HepG2 (cell line): ENCODE results near the gene LMNA. TPM values are rescaled to one million over a fixed set of nuclear protein-coding genes. Genes with fewer than 3 reads are reported as not detected.

Experiments used
- CHD4 ChIP-seq: fragments of 200-600 bp; sonication (generic); IDR thresholded peaks from 2 replicates; pipeline ENCODE4 v1.7.0; 2017; ENCODE audit warnings: mild to moderate bottlenecking, low read length, borderline replicate concordance
- EP300 ChIP-seq, 3 experiments: sonication (generic) in 1 of 3; formaldehyde crosslinking in 1 of 3; IDR thresholded peaks; 2 replicates each; pipeline versions ENCODE4 v1.5.1 to v1.6.1; 2011 to 2020; ENCODE audit warnings: low read depth in 2 of 3, low read length in 2 of 3, borderline replicate concordance in 1 of 3, improper control_type of control experiment in 1 of 3, mild to moderate bottlenecking in 1 of 3, missing genetic modification reagents in 1 of 3, moderate library complexity in 1 of 3
- HOXA5 ChIP-seq: sonication (generic); formaldehyde crosslinking; IDR thresholded peaks from 2 replicates; pipeline ENCODE4 v1.4.0; 2020; ENCODE audit warnings: missing genetic modification reagents
- IRF2 ChIP-seq: IDR thresholded peaks from 2 replicates; pipeline ENCODE4 v1.6.1; 2018; ENCODE audit warnings: missing genetic modification reagents, missing compliant biosample characterization
- JUN ChIP-seq: sonication (generic); formaldehyde crosslinking; IDR thresholded peaks from 2 replicates; pipeline ENCODE4 v1.4.0; 2020; ENCODE audit warnings: mild to moderate bottlenecking, missing genetic modification reagents
- KLF15 ChIP-seq: sonication (generic); formaldehyde crosslinking; IDR thresholded peaks from 2 replicates; pipeline ENCODE4 v1.8.1; 2023; ENCODE audit warnings: borderline replicate concordance, mild to moderate bottlenecking, inconsistent platforms, missing genetic modification reagents, mixed read lengths
- NCOA2 ChIP-seq: sonication (generic); formaldehyde crosslinking; IDR thresholded peaks from 2 replicates; pipeline ENCODE4 v1.8.0; 2022; ENCODE audit warnings: inconsistent platforms
- NFE2 ChIP-seq: sonication (generic); formaldehyde crosslinking; IDR thresholded peaks from 2 replicates; pipeline ENCODE4 v1.4.0; 2020; ENCODE audit warnings: missing genetic modification reagents
- RBFOX2 ChIP-seq: fragments of 200-400 bp; formaldehyde crosslinking; IDR thresholded peaks from 2 replicates; pipeline ENCODE4 v1.6.1; 2017; ENCODE audit warnings: low read depth, mild to moderate bottlenecking, low read length
- SUZ12 ChIP-seq: fragments of 150-350 bp; IDR thresholded peaks from 2 replicates; pipeline ENCODE4 v1.6.1; 2014; ENCODE audit warnings: low read depth, low read length
- TBX2 ChIP-seq: sonication (generic); formaldehyde crosslinking; IDR thresholded peaks from 2 replicates; pipeline ENCODE4 v1.5.0; 2020; ENCODE audit warnings: missing genetic modification reagents, mild to moderate bottlenecking, borderline replicate concordance
- XRCC5 ChIP-seq: fragments of 200-400 bp; formaldehyde crosslinking; optimal IDR thresholded peaks from 2 replicates; pipeline ENCODE3; 2017; ENCODE audit warnings: mild to moderate bottlenecking, low read length
- ZBTB1 ChIP-seq: sonication (generic); formaldehyde crosslinking; IDR thresholded peaks from 2 replicates; pipeline ENCODE4 v1.4.0; 2020; ENCODE audit warnings: missing genetic modification reagents, borderline replicate concordance
- ZNF10 ChIP-seq: sonication (generic); formaldehyde crosslinking; IDR thresholded peaks from 2 replicates; pipeline ENCODE4 v1.4.0; 2020; ENCODE audit warnings: mild to moderate bottlenecking, low read depth, missing genetic modification reagents, borderline replicate concordance
- ZNF24 ChIP-seq: fragments of 450-650 bp; IDR thresholded peaks from 2 replicates; pipeline ENCODE4 v1.6.1; 2017; ENCODE audit warnings: antibody characterized with exemption, mild to moderate bottlenecking
- ZNF678 ChIP-seq: sonication (generic); formaldehyde crosslinking; IDR thresholded peaks from 2 replicates; pipeline ENCODE4 v1.4.0; 2020; ENCODE audit warnings: mild to moderate bottlenecking, missing genetic modification reagents
- ZNF704 ChIP-seq: sonication (generic); formaldehyde crosslinking; IDR thresholded peaks from 2 replicates; pipeline ENCODE4 v1.8.1; 2023; ENCODE audit warnings: mild to moderate bottlenecking, inconsistent platforms, moderate library complexity, missing genetic modification reagents, borderline replicate concordance
- ZNF800 ChIP-seq: sonication (generic); formaldehyde crosslinking; IDR thresholded peaks from 2 replicates; pipeline ENCODE4 v1.4.0; 2020; ENCODE audit warnings: missing genetic modification reagents
- polyA plus RNA-seq, 8 experiments: library from polyadenylated mRNA; depleted of rRNA in 3 of 8; stranded (reverse) in 7 of 8; unstranded in 1 of 8; fragments of >200 nt; fragmentation: Illumina TruSeq in 4 of 8; extraction: Trizol in 4 of 8; gene quantifications; 2 replicates each; pipeline versions ENCODE4 v1.2.1 to v1.2.3, GENCODE V29; 2011 to 2016; ENCODE audit warnings: low read depth in 4 of 8, missing spikeins in 1 of 8, mixed read lengths in 1 of 8; ENCODE audit not compliant: insufficient read depth in 1 of 8
- total RNA-seq, 5 experiments: library from RNA; depleted of rRNA; stranded (reverse); fragments of >200 nt; fragmentation: Illumina TruSeq; extraction: Trizol; gene quantifications; 2 replicates each; pipeline ENCODE4 v1.2.3, GENCODE V29; 2016; ENCODE audit warnings: low read depth in 1 of 5
- TF ChIP-seq, protein P1 (sequence below): sonication (generic); formaldehyde crosslinking; IDR thresholded peaks from 2 replicates; pipeline ENCODE4 v1.9.0; 2022; ENCODE audit warnings: missing genetic modification reagents, mild to moderate bottlenecking, borderline replicate concordance

LMNA gene
- total and polyA plus RNA-seq, 2 of the 13 experiments (the other 11 are each of a cell fraction or from before 2014, with no cell fraction given) = 107 to 225 TPM

DNA sequence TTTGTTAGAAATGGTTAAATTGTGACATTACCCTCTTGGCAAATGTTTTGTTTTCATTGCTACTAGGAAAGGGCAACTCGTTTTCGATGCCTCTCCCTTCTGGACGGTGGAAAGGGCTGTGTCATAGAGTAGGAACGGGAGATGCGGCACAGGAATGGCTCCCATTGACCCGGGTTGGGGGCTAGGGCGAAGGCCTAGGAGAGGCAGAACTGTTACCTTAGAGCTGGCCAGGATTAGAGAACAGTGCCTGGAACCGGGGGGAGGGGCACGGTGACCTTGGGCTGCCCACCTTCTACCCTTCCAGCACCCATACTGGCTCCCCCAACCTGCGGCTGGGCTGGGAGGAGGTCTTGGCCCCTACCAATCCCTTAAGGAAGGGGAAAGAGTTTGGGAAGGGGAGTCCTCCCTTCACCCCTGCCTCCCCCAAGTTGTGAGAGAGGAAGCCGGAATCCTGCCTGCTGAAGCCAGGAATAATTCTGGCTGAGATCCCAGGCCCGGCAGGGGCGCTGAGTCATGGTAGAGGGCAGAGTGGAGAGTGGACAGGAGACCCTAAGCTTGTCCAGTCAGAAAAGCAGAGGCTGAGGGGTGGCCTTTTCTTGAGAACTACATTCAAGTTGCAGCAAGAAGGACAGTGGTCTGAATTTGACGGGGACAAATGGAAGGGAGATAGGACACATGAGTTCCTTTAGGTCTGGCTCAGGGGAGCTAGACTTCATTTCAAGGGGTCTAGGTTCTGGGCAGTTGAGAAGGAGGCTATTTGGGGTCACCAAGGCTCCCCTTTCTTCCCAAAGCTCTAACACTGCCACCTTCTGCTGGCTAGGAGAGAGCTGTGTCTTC is 8.2 kb downstream of the LMNA start (continued):
- TF ChIP-seq XRCC5 (peak; percentile 74), KLF15 (CRISPR knock-in tag) (no peak), ZBTB1 (CRISPR knock-in tag) (no peak), JUN (CRISPR knock-in tag) (0 out of 2 replicates have a peak, but pooled peaks have one; percentile 34), ZNF10 (no peak), RBFOX2 (peak; percentile 48; the same call in 1 of the 2 replicates), NCOA2 (0 out of 2 replicates have a peak, but pooled peaks have one; percentile 22), ZNF24 (no peak), IRF2 (CRISPR knock-in tag) (0 out of 2 replicates have a peak, but pooled peaks have one; percentile 37), SUZ12 (no peak), NFE2 (peak; percentile 72), HOXA5 (CRISPR knock-in tag) (0 out of 2 replicates have a peak, but pooled peaks have one; percentile 36), ZNF678 (CRISPR knock-in tag) (no peak), ZNF704 (CRISPR knock-in tag) (no peak), TBX2 (CRISPR knock-in tag) (peak; percentile 33; the same call in 1 of the 2 replicates), CHD4 (0 out of 2 replicates have a peak, but pooled peaks have one; percentile 50), EP300 (IDR thresholded peaks at IDR 0.05; ENCODE audit: low read depth in 2 of 2, low read length in 2 of 2) (no peak), EP300 (CRISPR knock-in tag; IDR thresholded peaks at IDR 0.05; ENCODE audit: borderline replicate concordance) (0 out of 2 replicates have a peak, but pooled peaks have one; percentile 22), ZNF800 (0 out of 2 replicates have a peak, but pooled peaks have one; percentile 35)
- TF ChIP-seq, protein P1, sequence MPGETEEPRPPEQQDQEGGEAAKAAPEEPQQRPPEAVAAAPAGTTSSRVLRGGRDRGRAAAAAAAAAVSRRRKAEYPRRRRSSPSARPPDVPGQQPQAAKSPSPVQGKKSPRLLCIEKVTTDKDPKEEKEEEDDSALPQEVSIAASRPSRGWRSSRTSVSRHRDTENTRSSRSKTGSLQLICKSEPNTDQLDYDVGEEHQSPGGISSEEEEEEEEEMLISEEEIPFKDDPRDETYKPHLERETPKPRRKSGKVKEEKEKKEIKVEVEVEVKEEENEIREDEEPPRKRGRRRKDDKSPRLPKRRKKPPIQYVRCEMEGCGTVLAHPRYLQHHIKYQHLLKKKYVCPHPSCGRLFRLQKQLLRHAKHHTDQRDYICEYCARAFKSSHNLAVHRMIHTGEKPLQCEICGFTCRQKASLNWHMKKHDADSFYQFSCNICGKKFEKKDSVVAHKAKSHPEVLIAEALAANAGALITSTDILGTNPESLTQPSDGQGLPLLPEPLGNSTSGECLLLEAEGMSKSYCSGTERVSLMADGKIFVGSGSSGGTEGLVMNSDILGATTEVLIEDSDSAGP (CRISPR knock-in tag) = peak; percentile 63; the same call in 1 of the 2 replicates
